GM12872 (cell line): ENCODE data around the gene IQSEC2.

Source experiments
- TF ChIP-seq, protein P1 (sequence below): IDR thresholded peaks from 3 replicates; pipeline ENCODE4 v1.5.1; 2011; ENCODE audit warnings: low read depth, mild to moderate bottlenecking, low read length, moderate library complexity; ENCODE audit not compliant: insufficient read depth

Gene IQSEC2

DNA sequence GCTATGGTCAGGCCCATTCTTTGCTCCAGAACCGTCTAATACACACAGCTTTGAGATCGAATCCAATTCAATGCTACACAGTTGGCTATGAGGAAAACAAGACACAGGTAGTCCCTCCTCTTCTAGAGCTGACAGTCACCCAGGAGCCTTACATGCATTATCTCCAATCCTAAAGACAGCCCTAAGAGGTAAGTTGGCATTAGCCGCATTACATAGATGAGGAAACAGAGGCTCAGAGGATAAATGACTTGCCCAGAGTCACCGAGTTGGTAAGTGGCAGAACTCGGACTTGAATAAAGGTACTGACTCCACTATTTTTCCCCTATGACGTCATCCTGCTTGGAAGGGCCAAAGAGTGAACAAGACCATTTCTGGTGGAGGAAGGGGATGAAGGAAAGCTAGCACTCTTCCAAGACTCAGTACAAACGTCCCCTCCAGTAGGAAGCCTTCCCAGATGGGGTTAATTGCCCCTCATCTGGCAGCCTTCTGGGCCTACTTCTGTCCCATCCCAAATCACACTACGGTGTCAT lies 8.5 kb downstream of the IQSEC2 start:
- TF ChIP-seq, protein P1, sequence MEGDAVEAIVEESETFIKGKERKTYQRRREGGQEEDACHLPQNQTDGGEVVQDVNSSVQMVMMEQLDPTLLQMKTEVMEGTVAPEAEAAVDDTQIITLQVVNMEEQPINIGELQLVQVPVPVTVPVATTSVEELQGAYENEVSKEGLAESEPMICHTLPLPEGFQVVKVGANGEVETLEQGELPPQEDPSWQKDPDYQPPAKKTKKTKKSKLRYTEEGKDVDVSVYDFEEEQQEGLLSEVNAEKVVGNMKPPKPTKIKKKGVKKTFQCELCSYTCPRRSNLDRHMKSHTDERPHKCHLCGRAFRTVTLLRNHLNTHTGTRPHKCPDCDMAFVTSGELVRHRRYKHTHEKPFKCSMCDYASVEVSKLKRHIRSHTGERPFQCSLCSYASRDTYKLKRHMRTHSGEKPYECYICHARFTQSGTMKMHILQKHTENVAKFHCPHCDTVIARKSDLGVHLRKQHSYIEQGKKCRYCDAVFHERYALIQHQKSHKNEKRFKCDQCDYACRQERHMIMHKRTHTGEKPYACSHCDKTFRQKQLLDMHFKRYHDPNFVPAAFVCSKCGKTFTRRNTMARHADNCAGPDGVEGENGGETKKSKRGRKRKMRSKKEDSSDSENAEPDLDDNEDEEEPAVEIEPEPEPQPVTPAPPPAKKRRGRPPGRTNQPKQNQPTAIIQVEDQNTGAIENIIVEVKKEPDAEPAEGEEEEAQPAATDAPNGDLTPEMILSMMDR: no peak

GRCh38 chrX:53269536-53270107 lies 11.8 kb downstream of the IQSEC2 start:
- TF ChIP-seq, protein P1: no peak

DNA sequence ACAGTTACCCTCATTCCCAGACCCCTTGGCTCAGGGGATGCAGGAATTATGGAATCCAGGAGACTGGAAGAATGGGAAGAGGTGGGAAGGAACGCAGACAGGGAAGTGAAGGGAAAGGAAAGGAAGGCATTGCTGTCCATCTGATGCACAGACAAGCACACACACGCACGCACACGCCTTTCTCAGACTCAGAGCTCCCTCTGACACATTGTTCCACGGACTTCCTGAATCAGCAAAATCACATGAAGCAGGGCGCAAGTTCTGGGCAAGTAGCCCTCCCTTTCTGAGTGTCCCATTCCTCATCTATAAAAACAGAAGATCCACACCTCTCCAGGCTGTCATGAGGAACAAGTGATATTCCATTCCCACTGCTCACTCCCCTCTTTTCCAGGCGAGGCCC lies 13.2 kb downstream of the IQSEC2 start:
- TF ChIP-seq, protein P1: no peak

GRCh38 chrX:53266914-53267313 lies 14.5 kb downstream of the IQSEC2 start:
- TF ChIP-seq, protein P1: no peak

GRCh38 chrX:53265771-53266574 lies 15.4 kb downstream of the IQSEC2 start:
- TF ChIP-seq, protein P1: no peak

GRCh38 chrX:53263597-53264094 lies 17.7 kb downstream of the IQSEC2 start:
- TF ChIP-seq, protein P1: no peak

- TF ChIP-seq, protein P1: no peak
Measured at GRCh38 chrX:53262918-53263394, 18.4 kb downstream of the IQSEC2 start.
